T-helper 1 cell treated with Interleukin-12 subunit alpha and Interleukin-12 subunit beta and Interleukin-4 antibody, amounts not matched to agents 30 ng/mL and 1 ng/mL, for 36 hours (primary cell): ENCODE data around the gene MDFI. TPM values are rescaled to one million over a fixed set of nuclear protein-coding genes. Genes with fewer than 3 reads are reported as not detected.

Source experiments
- intact Hi-C: fragments of 100-400 bp; cut with micrococcal nuclease; formaldehyde crosslinking; loops from one replicate; pipeline ENCODE4 v1.15.1; 2024
- total RNA-seq: library from RNA; stranded (reverse); gene quantifications from 2 replicates; pipeline ENCODE4 v1.2.3, GENCODE V29; 2022

MDFI gene
- total RNA-seq, 1 donor from 2014 or later: not detected

DNA sequence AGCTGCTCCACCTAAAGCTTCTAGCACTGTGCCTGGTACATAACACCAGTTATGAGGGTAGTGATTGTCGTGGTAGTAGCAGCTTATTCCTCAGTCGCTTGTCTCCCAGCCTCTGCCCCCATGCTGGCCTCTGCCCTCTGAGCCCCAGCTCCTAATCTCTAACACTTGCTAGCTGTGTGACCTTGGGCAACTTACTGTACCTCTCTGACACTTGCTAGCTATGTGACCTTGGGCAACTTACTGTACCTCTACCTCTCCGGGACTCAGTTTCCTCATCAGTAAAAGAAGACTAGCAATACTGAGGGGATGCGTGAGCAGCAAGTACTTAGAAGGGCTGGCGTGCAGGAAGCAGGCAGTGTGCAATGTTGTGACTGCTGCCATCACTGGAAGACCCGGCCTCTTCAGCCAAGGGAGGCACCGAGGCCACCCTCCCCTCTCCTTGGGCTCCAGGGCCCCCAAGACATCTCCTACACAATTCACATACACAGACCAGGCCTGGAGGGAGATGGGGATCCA lies 9.9 kb downstream of the MDFI start:
- intact Hi-C loops: no loop called here

DNA sequence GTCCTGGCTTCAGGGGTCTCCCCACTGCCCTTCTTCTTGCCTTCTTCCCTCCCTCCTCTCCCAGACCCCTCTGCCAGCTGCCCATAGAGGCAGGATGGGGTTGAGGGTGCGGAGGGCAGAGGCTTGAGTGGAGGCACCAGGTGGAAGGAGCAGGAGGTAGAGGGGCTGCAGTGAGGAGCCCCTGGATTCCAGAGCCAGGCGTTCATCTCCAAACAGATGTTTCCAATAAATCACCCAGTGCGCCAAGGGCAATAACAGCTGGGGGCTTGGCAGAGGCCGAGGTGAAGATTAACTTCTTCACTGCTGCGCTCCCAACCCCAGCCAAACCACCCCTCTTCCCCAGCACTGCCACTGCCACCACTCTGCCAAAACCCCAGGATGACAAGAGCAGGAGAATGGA lies 10.7 kb downstream of the MDFI start:
- intact Hi-C loops: no loop called here

DNA sequence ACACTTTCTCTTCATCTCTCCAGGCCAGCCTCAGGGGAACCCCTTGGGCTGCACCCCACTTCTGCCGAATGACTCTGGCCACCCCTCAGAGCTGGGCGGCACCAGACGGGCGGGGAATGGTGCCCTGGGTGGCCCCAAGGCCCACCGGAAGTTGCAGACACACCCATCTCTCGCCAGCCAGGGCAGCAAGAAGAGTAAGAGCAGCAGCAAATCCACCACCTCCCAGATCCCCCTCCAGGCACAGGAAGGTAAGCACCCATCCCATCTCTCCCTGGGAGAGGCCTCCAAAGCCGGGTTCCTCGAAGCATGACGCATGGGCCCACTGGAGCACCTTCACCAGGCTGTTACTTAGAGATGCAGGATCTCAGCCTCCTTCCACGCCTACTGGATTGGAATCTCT lies 11.3 kb downstream of the MDFI start:
- intact Hi-C loops: no loop called here

DNA sequence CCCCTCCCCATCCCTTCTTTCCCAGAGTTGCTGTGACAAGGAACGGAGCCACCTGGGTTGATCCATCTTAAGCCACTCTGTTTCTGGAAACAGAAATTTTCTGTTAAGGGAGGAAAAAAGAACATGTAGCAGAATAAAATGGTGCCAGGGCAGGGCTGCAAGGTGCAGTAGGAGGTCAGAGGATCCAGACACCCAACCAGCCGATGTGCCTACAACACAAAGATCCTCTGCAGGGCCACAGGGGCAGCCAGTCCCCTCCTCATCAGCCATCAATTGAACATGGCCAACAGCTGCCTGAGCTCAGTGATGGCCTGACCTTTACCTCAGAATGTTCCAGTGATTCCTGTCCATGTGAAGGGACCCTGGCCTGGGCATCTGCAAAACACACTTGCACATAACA lies 11.9 kb downstream of the MDFI start:
- intact Hi-C loops: no loop called here

DNA sequence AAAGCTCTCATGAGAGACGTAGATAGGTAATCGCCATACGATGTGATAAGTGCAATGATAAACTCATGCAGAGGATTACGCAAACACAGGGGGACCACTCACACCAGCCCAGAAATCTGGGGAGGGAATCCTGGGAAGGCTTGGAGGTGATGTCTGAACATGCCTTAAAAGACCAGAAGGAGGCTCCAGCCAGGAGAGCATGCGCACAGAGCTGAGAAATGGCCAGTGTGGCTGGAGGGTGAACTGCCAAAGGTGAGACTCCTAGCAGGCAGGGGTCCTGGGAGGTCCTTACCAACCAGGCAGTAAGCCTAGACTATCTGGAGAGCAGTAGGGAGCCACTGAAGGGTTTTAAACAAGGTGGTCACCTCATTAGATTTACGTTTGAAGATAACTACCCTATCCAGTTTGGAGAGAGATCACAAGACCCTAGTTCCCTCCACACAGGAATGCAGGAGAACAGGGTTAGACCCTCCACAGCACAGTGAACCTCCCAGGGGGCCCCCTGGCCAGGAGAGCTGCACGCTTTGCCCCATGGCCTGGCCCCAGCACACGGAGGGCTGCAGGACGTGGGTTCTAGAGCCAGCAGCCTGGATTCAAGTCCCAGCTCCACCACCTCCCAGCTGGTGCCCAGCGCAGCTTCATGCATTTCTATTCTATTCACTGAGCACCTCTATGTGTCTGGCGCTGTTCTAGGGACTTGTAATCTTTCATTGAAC lies 13.1 kb downstream of the MDFI start:
- intact Hi-C loops: no loop called here

DNA sequence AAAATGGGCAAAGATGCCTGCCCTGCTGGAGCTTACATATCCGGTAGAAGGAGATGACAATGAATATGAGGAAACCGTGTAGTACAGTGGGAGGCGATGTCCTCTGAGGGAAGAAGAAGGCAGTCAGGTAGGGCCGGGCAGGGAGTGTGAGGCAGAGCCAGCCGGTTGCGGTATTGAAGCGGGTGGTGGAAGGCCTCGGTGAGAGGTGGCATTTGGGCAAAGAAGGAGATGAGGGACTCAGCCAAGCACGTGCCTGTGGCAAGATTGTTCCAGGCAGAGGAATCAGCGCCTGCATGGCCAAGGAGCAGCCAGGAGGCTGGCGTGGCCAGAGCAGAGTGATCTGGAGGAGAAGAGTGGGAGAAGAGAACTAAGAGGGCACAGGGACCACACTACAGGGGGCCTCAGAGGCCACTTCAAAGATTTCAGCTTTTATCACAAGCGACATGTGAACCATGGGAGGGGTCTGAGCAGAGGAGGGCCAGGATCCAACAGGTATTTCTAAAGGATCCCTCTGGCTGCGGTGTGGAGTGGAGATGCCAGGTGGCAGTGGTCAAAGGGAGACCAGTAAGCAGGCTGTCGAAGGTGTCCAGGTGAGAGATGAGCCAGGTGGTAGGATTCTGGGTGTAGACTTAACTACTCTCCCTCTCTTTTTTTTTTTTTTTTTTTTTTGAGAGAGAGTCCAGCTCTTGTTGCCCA lies 13.8 kb downstream of the MDFI start:
- intact Hi-C loops: no loop called here

DNA sequence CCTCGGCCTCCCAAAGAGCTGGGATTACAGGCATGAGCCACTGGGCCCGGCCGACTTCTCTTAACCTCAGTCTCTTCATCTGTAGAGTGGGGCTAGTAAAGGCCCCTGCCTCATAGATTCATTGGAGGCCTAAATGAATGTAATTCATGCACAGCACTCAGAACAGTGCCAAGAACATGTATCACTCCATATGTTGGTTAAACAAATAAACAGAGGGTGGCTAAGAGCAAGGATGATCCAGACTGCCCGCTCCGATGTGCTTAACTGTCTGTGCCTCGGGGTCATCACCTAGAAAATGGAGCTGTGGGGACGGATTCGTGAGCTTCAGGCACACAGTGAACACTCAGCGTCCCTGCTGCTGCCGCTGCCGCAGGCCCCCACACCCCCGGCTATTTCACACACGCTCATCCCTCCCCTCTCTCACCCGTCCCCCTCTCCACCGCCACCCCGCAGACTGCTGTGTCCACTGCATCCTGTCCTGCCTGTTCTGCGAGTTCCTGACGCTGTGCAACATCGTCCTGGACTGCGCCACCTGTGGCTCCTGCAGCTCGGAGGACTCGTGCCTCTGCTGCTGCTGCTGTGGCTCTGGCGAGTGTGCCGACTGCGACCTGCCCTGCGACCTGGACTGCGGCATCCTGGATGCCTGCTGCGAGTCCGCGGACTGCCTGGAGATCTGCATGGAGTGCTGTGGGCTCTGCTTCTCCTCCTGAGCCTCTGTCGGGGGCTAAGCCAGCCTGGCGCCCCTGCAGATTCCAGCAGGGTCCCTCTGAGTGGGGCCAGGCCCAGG lies 14.8 kb downstream of the MDFI start:
- intact Hi-C loops: no loop called here

DNA sequence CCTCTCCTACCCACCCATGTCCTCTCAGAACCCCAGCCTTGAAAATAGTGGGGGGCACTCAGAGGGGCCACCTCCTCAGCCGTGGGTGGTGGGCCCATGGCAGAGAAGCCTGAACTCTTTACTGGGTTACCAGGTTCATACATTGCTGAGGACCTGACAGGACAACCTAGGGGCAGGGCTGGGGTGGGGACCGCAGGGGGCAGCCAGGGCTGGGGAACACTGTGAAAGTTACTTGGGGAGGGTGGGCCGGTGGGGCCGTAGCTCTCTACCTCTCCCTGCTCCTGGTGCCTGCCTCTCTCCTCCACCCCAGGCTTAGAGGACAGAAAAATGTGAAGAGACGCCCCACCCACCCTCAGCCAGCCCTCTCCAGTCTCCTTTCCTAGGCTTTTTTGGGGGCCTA lies 15.4 kb downstream of the MDFI start:
- intact Hi-C loops: no loop called here

DNA sequence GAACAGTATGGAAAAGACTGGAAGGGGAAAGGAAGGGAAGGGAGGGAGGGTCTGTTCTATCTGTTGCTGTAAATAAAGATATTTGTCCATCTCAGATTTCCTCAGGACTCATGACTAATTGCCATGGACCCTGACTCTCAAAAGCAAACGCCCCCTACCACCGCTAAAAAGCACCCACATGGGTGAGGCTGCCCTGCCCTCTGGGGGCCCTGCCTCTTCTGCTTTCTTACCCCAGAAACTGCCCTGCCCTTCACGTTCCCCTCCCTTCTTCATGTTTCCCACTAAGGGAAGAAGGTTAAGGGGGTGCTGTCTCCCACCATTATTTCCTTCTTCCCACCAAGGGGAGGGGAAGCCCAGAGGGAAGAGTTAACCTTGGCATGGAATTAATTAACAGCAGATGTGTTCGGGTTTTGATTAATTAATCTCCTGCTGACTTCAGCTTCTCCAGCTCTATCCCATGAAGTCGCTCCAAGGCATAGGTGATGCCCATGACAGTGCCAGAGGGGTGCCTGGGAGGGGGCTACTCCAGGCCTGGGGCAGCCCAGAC lies 16.0 kb downstream of the MDFI start:
- intact Hi-C loops: no loop called here

DNA sequence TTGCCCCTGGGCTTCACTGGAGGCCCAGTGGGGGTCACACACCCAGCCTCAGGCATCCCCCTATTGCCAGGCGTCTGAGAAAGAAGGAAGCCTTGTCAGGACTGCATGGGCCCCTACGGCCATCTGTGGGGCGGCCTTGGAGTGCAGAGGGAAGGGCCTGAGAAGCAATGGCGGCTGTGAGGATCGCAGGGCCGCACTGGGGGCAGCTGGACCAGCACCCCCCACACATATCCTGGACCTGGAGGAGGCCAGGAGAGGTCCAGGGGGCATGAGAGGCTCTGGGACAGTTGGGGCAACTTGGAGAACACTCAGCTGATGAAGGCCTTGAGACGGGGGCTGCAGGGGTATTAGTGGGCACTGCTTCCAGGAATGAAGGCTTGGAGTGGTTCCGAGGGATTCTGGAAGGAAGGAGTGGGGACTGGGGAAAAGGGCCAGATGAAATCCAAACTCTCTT lies 16.5 kb downstream of the MDFI start:
- intact Hi-C loops: no loop called here

DNA sequence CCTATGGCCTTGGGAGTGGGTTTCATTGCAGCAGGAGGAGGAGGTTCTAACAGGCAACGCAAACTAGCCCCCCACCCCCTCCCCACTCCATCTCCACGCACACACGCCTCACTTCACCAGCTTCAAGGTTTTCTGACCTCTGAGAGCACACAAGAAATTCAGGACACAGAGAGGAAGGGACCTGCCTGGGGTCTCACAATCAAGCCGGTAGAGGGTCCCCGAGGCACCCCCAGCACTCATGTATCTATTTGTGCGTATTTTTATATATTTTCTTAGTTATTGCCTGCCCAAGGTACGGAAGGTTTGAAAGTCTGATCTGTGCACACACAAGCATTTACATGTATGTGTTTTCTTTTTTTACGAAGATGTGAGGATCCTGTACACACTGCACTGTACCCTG lies 16.9 kb downstream of the MDFI start:
- intact Hi-C loops: no loop called here

DNA sequence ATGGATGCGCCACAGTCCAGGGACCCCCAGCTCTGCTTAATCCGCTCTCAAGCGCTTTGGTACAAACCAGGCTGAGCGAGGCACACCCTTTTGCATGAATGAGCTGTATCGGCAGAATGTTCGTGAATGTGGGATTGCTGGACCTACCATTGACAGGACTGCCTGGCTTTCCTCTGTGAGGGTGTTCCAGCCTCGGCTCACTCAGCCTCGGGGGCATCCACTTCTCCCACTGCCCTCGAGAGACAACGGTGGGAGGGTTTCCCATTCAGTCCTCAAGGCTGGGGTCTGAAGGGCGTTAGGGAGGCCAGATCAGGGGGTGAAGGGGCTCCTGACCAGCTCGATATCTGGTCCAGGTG lies 17.4 kb downstream of the MDFI start:
- intact Hi-C loops: no loop called here

DNA sequence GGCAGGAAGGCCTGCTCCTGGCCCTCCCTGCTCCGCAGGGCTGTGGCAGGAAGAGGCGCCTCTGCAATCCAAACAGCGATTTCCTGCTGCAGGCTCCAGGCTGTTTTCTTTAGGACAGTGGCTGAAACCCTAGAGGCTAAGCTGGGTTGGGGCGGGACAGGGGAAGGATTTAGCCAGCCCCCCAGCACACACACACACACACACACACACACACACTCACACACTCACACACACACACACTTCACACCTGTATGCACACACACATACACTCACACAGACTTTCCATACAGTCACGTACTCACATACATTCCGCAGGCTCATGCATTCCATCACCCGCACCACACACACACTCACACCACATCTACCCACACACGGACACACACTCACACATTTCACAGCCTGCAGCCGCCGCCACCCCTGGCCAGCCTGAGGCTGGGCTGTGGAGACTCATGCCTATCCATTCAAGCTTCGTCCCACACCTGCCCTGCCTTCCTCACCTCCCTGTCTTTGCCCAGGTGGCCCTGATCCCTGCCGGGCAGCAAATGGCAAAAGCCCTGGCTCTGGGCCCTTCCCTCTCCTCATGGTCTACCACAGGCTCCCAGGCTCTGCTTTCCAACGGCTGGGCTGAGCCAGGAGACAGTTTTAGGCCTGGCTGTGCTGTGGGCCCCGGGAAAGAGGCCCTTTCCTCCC lies 17.9 kb downstream of the MDFI start:
- intact Hi-C loops: no loop called here

DNA sequence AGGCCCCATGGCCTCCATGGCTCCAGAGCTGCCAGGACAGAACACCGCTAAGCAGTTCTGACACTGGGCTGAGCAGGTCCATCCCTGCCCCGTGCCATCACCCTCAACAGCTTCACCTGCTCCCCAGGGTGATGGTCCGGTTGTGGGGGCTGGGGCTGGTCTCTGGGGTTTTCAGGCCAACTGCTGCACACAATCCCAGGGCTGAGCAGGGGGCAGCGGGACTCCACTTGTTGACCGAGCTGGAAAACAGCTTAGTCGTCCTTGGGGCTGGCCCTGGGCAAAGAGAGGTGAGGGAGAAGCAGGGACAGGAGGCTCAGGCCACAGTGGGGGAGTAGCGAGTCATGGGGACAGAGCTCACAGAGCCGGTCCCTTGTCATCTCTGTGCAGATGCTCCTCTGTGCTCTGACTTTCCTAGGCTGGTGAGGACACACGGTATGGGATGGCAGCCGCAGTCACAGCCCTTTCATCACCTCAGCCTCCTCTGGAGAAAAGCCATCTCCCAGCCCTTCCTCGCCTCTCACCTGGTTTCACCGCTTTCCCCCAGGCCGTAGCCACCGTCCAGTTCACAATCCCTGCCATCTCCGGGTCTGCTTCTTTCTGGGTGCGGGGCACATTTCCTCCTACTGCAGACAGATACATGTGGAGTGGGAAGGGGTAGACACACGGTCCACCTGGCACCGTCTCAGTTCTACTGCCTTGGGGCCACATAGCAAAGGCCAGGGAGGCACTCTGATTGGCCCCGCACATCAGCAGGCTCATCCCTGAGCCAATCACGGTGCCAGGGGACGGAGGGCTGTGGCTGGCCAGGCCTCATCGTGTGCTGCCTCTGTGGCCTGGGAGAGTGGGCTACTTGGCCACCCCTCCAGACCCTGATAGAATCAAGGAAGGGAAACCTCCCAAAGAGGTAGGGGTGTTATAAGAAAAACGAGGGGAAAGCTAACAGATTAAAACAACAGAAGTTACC lies 19.1 kb downstream of the MDFI start:
- intact Hi-C loops: no loop called here

DNA sequence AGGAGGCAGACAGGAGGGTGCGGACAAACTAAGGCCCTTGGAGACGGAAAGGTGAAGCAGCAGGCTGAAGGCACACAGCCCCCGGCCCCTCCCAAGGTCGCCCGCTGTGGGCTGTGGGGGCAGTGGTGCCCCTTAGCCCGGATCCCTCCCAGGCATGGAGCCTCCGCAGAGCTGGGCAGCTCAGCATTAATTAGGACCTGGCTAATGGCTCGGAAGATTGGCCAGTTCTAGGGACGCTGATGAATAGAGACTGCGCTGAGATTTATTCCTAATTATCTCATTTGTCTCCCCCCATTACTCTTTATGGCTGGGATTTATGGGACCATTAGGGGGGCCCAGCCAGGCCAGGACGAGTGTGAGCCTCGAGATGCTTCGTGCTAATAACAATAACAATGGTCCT lies 20.4 kb downstream of the MDFI start:
- intact Hi-C loops: no loop called here

DNA sequence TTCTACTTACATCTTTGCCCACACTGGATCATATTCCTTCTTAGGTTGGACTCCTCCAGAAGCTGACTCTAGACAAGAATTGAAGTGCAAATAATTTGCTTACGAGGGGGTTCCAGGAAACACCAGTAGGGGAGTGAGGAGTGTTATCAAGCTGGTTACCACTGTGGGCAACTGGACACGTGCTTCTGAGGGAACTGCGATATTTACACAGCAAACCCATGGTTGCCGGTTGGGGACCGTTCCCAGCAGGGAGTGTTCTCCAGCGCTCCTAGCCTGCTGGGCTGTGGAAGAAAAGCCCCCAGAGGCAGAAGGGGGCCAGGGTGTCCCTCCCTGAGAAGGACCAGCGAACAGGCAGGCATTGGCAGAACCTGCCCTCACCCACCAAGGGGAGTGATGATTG lies 21.7 kb downstream of the MDFI start:
- intact Hi-C loops: no loop called here

DNA sequence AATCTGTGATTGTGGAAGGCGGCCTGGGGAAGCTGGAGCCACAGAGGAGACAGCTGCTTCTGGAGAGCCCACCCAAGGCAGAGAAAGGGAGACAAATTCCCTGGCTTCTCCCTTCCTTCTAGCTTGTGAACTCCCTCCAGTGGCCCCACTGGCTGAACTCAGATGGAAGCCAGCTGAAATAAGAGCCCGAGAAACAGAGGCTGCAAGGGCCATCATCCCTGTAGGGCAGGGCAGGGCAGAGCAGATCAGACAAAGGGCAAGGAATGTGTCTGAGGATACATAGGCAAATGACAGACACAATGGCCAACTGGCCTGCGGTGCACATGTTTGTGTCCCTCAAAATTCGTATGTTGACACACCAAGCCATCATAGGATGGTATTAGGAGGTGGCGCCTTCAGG lies 25.3 kb downstream of the MDFI start:
- intact Hi-C loops: no loop called here

DNA sequence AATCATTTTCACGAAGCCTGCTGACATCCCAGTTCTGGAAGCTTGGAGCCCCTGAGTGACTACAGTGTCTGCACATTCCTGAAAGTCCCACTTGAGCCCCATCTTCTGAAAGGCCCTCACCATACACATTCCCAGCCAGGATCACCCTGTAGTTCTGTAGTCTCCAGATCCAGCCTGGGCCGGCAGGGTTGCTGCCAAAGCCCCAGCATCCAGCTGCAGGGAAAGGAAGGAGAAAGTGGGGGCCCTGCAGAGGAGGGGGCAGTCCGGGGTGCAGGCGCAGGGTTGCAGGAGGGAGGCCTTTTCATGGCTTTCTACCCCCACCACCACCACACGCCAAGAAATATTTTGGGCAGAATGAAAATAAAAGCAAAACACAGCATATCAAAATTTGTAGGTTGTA lies 26.0 kb downstream of the MDFI start:
- intact Hi-C loops: no loop called here

DNA sequence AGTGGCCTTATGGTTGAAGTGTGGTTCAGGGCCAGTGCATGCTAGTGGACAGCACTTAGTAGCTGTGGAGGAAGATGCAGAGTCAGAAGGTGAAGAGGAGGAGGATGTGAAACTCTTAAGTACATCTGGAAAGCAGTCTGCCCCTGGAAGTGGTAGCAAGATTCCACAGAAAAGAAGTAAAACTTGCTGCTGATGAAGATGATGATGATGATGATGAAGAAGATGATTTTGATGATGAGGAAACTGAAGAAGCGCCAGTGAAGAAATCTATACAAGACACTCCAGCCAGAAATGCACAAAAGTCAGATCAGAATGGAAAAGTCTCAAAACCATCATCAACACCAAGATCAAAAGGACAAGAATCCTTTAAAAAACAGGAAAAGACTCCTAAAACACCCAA lies 28.9 kb downstream of the MDFI start:
- intact Hi-C loops: no loop called here

DNA sequence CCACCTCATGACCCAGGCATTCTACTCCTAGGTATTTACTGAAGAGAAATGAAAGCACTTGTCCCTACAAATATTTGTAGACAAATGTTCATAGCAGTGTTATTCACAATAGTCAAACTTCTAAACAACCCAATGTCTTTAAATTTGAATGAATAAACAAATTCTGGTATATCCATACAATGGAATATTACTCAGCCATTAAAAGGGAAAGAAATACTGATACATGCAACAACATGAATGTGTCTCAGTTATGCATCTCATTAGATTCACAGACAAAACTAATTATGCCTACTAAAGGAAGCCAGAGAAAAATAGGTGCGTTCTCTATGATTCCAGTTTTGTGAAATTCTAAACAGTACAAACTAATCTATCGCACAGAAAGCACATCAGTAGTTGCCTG lies 30.7 kb downstream of the MDFI start:
- intact Hi-C loops: no loop called here
